H7 (cell line): ENCODE measurements around the gene CALB2. TPM values are rescaled to one million over a fixed set of nuclear protein-coding genes. Genes with fewer than 3 reads are reported as not detected.
"Not testable (repeated sequence)": the region's sequence is repeated elsewhere in the genome, so short reads cannot be mapped to it uniquely, and the experiment has no call there.

Source experiments
- DNase-seq: peaks from one replicate; pipeline ENCODE4 v3.0.0; 2012
- H3K27me3 ChIP-seq: 2 replicates; pipeline ENCODE4 v1.6.0; 2011; ENCODE audit warnings: mild to moderate bottlenecking, low read length; ENCODE audit not compliant: control insufficient read depth, insufficient read depth
- H3K36me3 ChIP-seq: replicated peaks from 2 replicates; pipeline ENCODE4 v1.5.1; 2011; ENCODE audit warnings: low read length; ENCODE audit not compliant: control insufficient read depth, insufficient read depth
- H3K4me3 ChIP-seq: 2 replicates; pipeline ENCODE4 v1.5.1; 2011; ENCODE audit warnings: low read depth, mild to moderate bottlenecking, control low read depth, low read length, moderate library complexity; ENCODE audit not compliant: insufficient read depth
- total RNA-seq: library from RNA; depleted of rRNA; stranded (reverse); fragments of >200 nt; shearing (Covaris generic); gene quantifications from 2 replicates; pipeline ENCODE4 v1.2.3, GENCODE V29; 2014; rRNA removed

CALB2 gene
- total RNA-seq: 0.30 and 1.0 TPM in 2 replicates

GRCh38 chr16:71358464-71358998 lies at the start of gene CALB2:
TSS of gene CALB2 (plus strand) at chr16:71358723. CDS start at chr16:71358793, 70 bp downstream.
- Histone ChIP-seq H3K27me3 (peaks cover 19% of the 10 kb centered on the region), H3K36me3 (no peaks in the 10 kb centered on the region), H3K4me3 (peak within 1 kb of the TSS; percentile 24; the same call in 1 of the 2 replicates)
- DNase-seq: peak; percentile 95

GRCh38 chr16:71311553-71312158 lies 46.9 kb upstream of the CALB2 start:
- peak; percentile 65 for DNase-seq
- Histone ChIP-seq H3K4me3 (no peak overlapping the region), H3K27me3 (no peaks in the 10 kb centered on the region; the same call in 1 of the 2 replicates), H3K36me3 (no peaks in the 10 kb centered on the region)

GRCh38 chr16:71313591-71313990 lies 44.9 kb upstream of the CALB2 start:
- DNase-seq, H3K36me3 ChIP-seq, H3K4me3 ChIP-seq, H3K27me3 ChIP-seq: not testable (repeated sequence)

GRCh38 chr16:71315269-71315668 lies 43.3 kb upstream of the CALB2 start:
- DNase-seq: no peak
- Histone ChIP-seq H3K27me3 (no peaks in the 10 kb centered on the region), H3K4me3 (no peak overlapping the region), H3K36me3 (no peaks in the 10 kb centered on the region)

GRCh38 chr16:71319999-71320398 lies 38.5 kb upstream of the CALB2 start:
- Histone ChIP-seq H3K27me3 (no peaks in the 10 kb centered on the region), H3K36me3 (no peaks in the 10 kb centered on the region), H3K4me3 (no peak overlapping the region)
- no peak for DNase-seq

GRCh38 chr16:71327720-71328119 lies 30.8 kb upstream of the CALB2 start:
- H3K4me3 ChIP-seq: no peak overlapping the region
- no peaks in the 10 kb centered on the region for H3K27me3 ChIP-seq
- no peaks in the 10 kb centered on the region for H3K36me3 ChIP-seq
- DNase-seq: no peak

GRCh38 chr16:71328151-71328550 lies 30.4 kb upstream of the CALB2 start:
- DNase-seq: no peak
- H3K4me3 ChIP-seq: no peak overlapping the region
- H3K36me3 ChIP-seq: no peaks in the 10 kb centered on the region
- H3K27me3 ChIP-seq: no peaks in the 10 kb centered on the region

GRCh38 chr16:71337631-71338030 lies 20.9 kb upstream of the CALB2 start:
- DNase-seq: no peak
- H3K36me3 ChIP-seq: no peaks in the 10 kb centered on the region
- no peaks in the 10 kb centered on the region for H3K27me3 ChIP-seq
- no peak overlapping the region for H3K4me3 ChIP-seq

GRCh38 chr16:71338193-71338592 lies 20.3 kb upstream of the CALB2 start:
- H3K36me3 ChIP-seq: no peaks in the 10 kb centered on the region

GRCh38 chr16:71338632-71339031 lies 19.9 kb upstream of the CALB2 start:
- Histone ChIP-seq H3K27me3 (no peaks in the 10 kb centered on the region), H3K4me3 (no peak overlapping the region), H3K36me3 (no peaks in the 10 kb centered on the region)
- DNase-seq: no peak

More at GRCh38 chr16:71338193-71338592, 20.3 kb upstream of the CALB2 start:
- Histone ChIP-seq H3K27me3 (no peaks in the 10 kb centered on the region), H3K4me3 (no peak overlapping the region)
- no peak for DNase-seq

GRCh38 chr16:71339236-71340171 lies 19.0 kb upstream of the CALB2 start:
- H3K36me3 ChIP-seq: no peaks in the 10 kb centered on the region
- H3K27me3 ChIP-seq: no peaks in the 10 kb centered on the region
- no peak overlapping the region for H3K4me3 ChIP-seq
- no peak for DNase-seq

GRCh38 chr16:71340406-71340805 lies 18.1 kb upstream of the CALB2 start:
- Histone ChIP-seq H3K4me3 (no peak overlapping the region), H3K27me3 (no peaks in the 10 kb centered on the region), H3K36me3 (no peaks in the 10 kb centered on the region)
- no peak for DNase-seq

- Histone ChIP-seq H3K36me3 (no peaks in the 10 kb centered on the region), H3K4me3 (no peak overlapping the region)
These were observed 16.6 kb upstream of the CALB2 start for GRCh38 chr16:71341881-71342280.

GRCh38 chr16:71343078-71343477 lies 15.4 kb upstream of the CALB2 start:
- H3K4me3 ChIP-seq: no peak overlapping the region
- no peaks in the 10 kb centered on the region for H3K27me3 ChIP-seq
- no peak for DNase-seq
- no peaks in the 10 kb centered on the region for H3K36me3 ChIP-seq

More at GRCh38 chr16:71341881-71342280, 16.6 kb upstream of the CALB2 start:
- no peaks in the 10 kb centered on the region for H3K27me3 ChIP-seq
- no peak for DNase-seq
